ENCODE measurements around the gene TTLL11.

TTLL11 gene

GRCh38 chr9:121862371-121863332, 230.5 kb downstream of the TTLL11 start:
- Mint-ChIP-seq H3K27me3 (no peaks in the 10 kb centered on the region), H3K4me1 (no peaks in the 10 kb centered on the region), H3K27ac (no peak overlapping the region), H3K9me3 (no peaks in the 10 kb centered on the region), H3K4me3 (no peak overlapping the region), H3K36me3 (no peaks in the 10 kb centered on the region)

GRCh38 chr9:121861501-121862180, 231.5 kb downstream of the TTLL11 start:
- no peaks in the 10 kb centered on the region for H3K4me1 Mint-ChIP-seq
- no peaks in the 10 kb centered on the region for H3K36me3 Mint-ChIP-seq
- no peak overlapping the region for H3K27ac Mint-ChIP-seq
- H3K9me3 Mint-ChIP-seq, result no peaks in the 10 kb centered on the region
- no peaks in the 10 kb centered on the region for H3K27me3 Mint-ChIP-seq
- no peak overlapping the region for H3K4me3 Mint-ChIP-seq

- H3K4me3 Mint-ChIP-seq, result no peak overlapping the region
- H3K4me1 Mint-ChIP-seq, result no peaks in the 10 kb centered on the region
- no peaks in the 10 kb centered on the region for H3K27me3 Mint-ChIP-seq
Observed at GRCh38 chr9:121860744-121861143, 232.4 kb downstream of the TTLL11 start.

GRCh38 chr9:121860213-121860612, 232.9 kb downstream of the TTLL11 start:
- no peaks in the 10 kb centered on the region for H3K4me1 Mint-ChIP-seq
- no peak overlapping the region for H3K27ac Mint-ChIP-seq
- H3K4me3 Mint-ChIP-seq, result no peak overlapping the region
- no peaks in the 10 kb centered on the region for H3K9me3 Mint-ChIP-seq
- no peaks in the 10 kb centered on the region for H3K27me3 Mint-ChIP-seq
- H3K36me3 Mint-ChIP-seq, result no peaks in the 10 kb centered on the region

More at GRCh38 chr9:121860744-121861143, 232.4 kb downstream of the TTLL11 start:
- Mint-ChIP-seq H3K27ac (no peak overlapping the region), H3K36me3 (no peaks in the 10 kb centered on the region), H3K9me3 (no peaks in the 10 kb centered on the region)

- Mint-ChIP-seq H3K4me1 (no peaks in the 10 kb centered on the region), H3K9me3 (no peaks in the 10 kb centered on the region), H3K27me3 (no peaks in the 10 kb centered on the region), H3K4me3 (no peak overlapping the region), H3K27ac (no peak overlapping the region), H3K36me3 (no peaks in the 10 kb centered on the region)
Observed at GRCh38 chr9:121859646-121860045, 233.5 kb downstream of the TTLL11 start.

GRCh38 chr9:121858788-121859187, 234.3 kb downstream of the TTLL11 start:
- no peaks in the 10 kb centered on the region for H3K27me3 Mint-ChIP-seq
- no peaks in the 10 kb centered on the region for H3K4me1 Mint-ChIP-seq
- no peaks in the 10 kb centered on the region for H3K36me3 Mint-ChIP-seq
- no peak overlapping the region for H3K4me3 Mint-ChIP-seq
- no peaks in the 10 kb centered on the region for H3K9me3 Mint-ChIP-seq
- H3K27ac Mint-ChIP-seq, result no peak overlapping the region

GRCh38 chr9:121857928-121858327, 235.2 kb downstream of the TTLL11 start:
- Mint-ChIP-seq H3K9me3 (no peaks in the 10 kb centered on the region), H3K27ac (no peak overlapping the region), H3K4me1 (no peaks in the 10 kb centered on the region), H3K4me3 (no peak overlapping the region), H3K36me3 (no peaks in the 10 kb centered on the region), H3K27me3 (no peaks in the 10 kb centered on the region)

GRCh38 chr9:121855476-121855875, 237.6 kb downstream of the TTLL11 start:
- H3K27me3 Mint-ChIP-seq, result no peaks in the 10 kb centered on the region
- no peaks in the 10 kb centered on the region for H3K9me3 Mint-ChIP-seq
- H3K4me3 Mint-ChIP-seq, result no peak overlapping the region
- no peaks in the 10 kb centered on the region for H3K36me3 Mint-ChIP-seq
- no peak overlapping the region for H3K27ac Mint-ChIP-seq
- H3K4me1 Mint-ChIP-seq, result no peaks in the 10 kb centered on the region

- no peaks in the 10 kb centered on the region for H3K27me3 Mint-ChIP-seq
- H3K27ac Mint-ChIP-seq, result no peak overlapping the region
- H3K4me3 Mint-ChIP-seq, result no peak overlapping the region
- H3K36me3 Mint-ChIP-seq, result no peaks in the 10 kb centered on the region
- peaks cover 8% of the 10 kb centered on the region for H3K9me3 Mint-ChIP-seq
- no peaks in the 10 kb centered on the region for H3K4me1 Mint-ChIP-seq
Observed at GRCh38 chr9:121853617-121854395, 239.3 kb downstream of the TTLL11 start.

- peaks cover 14% of the 10 kb centered on the region for H3K9me3 Mint-ChIP-seq
- H3K4me3 Mint-ChIP-seq, result no peak overlapping the region
- H3K27ac Mint-ChIP-seq, result no peak overlapping the region
- peaks cover 2% of the 10 kb centered on the region for H3K36me3 Mint-ChIP-seq
- no peaks in the 10 kb centered on the region for H3K27me3 Mint-ChIP-seq
- H3K4me1 Mint-ChIP-seq, result no peaks in the 10 kb centered on the region
Observed at GRCh38 chr9:121852651-121853616, 240.2 kb downstream of the TTLL11 start.

- no peak overlapping the region for H3K4me3 Mint-ChIP-seq
Observed at GRCh38 chr9:121852241-121852640, 240.9 kb downstream of the TTLL11 start.

GRCh38 chr9:121851641-121852091, 241.4 kb downstream of the TTLL11 start:
- peaks cover 14% of the 10 kb centered on the region for H3K9me3 Mint-ChIP-seq
- H3K4me3 Mint-ChIP-seq, result no peak overlapping the region
- no peaks in the 10 kb centered on the region for H3K27me3 Mint-ChIP-seq
- peaks cover 2% of the 10 kb centered on the region for H3K36me3 Mint-ChIP-seq
- no peaks in the 10 kb centered on the region for H3K4me1 Mint-ChIP-seq
- no peak overlapping the region for H3K27ac Mint-ChIP-seq

More at GRCh38 chr9:121852241-121852640, 240.9 kb downstream of the TTLL11 start:
- Mint-ChIP-seq H3K27ac (no peak overlapping the region), H3K27me3 (no peaks in the 10 kb centered on the region), H3K9me3 (peaks cover 14% of the 10 kb centered on the region), H3K36me3 (peaks cover 2% of the 10 kb centered on the region), H3K4me1 (no peaks in the 10 kb centered on the region)

- Mint-ChIP-seq H3K9me3 (peaks cover 26% of the 10 kb centered on the region), H3K4me1 (no peaks in the 10 kb centered on the region), H3K27me3 (peaks cover 2% of the 10 kb centered on the region), H3K27ac (no peak overlapping the region), H3K36me3 (peaks cover 5% of the 10 kb centered on the region), H3K4me3 (no peak overlapping the region)
Observed at GRCh38 chr9:121850366-121850765, 242.7 kb downstream of the TTLL11 start.

- H3K36me3 Mint-ChIP-seq, result peaks cover 6% of the 10 kb centered on the region
- H3K27me3 Mint-ChIP-seq, result peaks cover 2% of the 10 kb centered on the region
- H3K27ac Mint-ChIP-seq, result no peak overlapping the region
- H3K9me3 Mint-ChIP-seq, result peaks cover 34% of the 10 kb centered on the region
- H3K4me3 Mint-ChIP-seq, result no peak overlapping the region
- no peaks in the 10 kb centered on the region for H3K4me1 Mint-ChIP-seq
Observed at GRCh38 chr9:121849554-121849953, 243.6 kb downstream of the TTLL11 start.

Measured in activated naive CD4-positive, alpha-beta T cell treated with anti-CD3 and anti-CD28 coated beads, Interleukin-2, amount 50 U/mL, for 24 hours (primary cell).